ENCODE data around the gene DPH6.

DNA sequence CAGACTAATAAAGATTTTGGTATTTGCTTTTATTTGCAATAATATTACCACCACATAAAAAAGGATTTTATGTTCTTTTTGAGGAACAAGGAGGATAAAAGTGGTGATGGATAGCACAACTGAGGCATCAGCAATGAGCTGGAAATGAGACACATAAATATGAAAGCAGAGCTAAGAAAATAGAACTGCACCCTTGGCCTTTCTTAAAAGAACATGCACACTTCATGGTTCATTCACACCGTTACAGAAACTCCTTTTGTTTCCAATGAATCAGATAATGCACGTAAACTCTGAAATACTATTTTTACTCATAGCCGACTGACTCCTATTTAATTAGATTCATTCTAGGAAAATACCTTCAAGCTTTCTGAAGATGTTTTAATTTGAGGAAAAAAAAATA lies 19.9 kb upstream of the DPH6 start:
- no peak for TF ChIP-seq CTCF (IDR thresholded peaks at IDR 0.05)
- TF ChIP-seq POLR2A (IDR thresholded peaks at IDR 0.05), result no peak
